Activated B cell treated with CpG ODN at 0.5 μM for 24 hours (primary cell): Measurements from ENCODE around the gene AFG1L. TPM values are rescaled to one million over a fixed set of nuclear protein-coding genes. Genes with fewer than 3 reads are reported as not detected.

Experiments
- ATAC-seq: fragments of 200-7000 bp; cut with Tn5 transposase; one replicate; pipeline ENCODE4 v1.10.0; 2021; ENCODE audit warnings: low read depth, mild to moderate bottlenecking, moderate library complexity
- CTCF ChIA-PET: fragments of 350-600 bp; sonication (Branson Sonifier 250); formaldehyde crosslinking; loops from one replicate; lab custom pipeline; 2021; ENCODE audit warnings: antibody characterized with exemption; lab: Charles Lee
- POLR2A ChIA-PET: fragments of 350-600 bp; sonication (Branson Sonifier 250); formaldehyde crosslinking; loops from one replicate; lab custom pipeline; 2021; ENCODE audit warnings: antibody characterized with exemption; lab: Charles Lee
- DNase-seq: peaks from one replicate; pipeline ENCODE4 v3.0.0; 2022
- H3K27ac Mint-ChIP-seq: one replicate; pipeline ENCODE4 v1.8.0; 2020; ENCODE audit warnings: mixed read lengths
- H3K27me3 Mint-ChIP-seq: one replicate; pipeline ENCODE4 v1.8.0; 2021; ENCODE audit warnings: mixed read lengths
- H3K36me3 Mint-ChIP-seq: one replicate; pipeline ENCODE4 v1.8.0; 2021; ENCODE audit warnings: low read depth, mixed read lengths
- H3K4me1 Mint-ChIP-seq: one replicate; pipeline ENCODE4 v1.8.0; 2021; ENCODE audit warnings: mixed read lengths
- H3K4me3 Mint-ChIP-seq: one replicate; pipeline ENCODE4 v1.8.0; 2020; ENCODE audit warnings: mild to moderate bottlenecking, mixed read lengths
- H3K9me3 Mint-ChIP-seq: one replicate; pipeline ENCODE4 v1.8.0; 2020; ENCODE audit warnings: mixed read lengths
- CTCF ChIP-seq: fragments of 200-600 bp; IDR thresholded peaks from one replicate; pipeline ENCODE4 v1.8.0; 2022; ENCODE audit warnings: antibody characterized with exemption, mild to moderate bottlenecking
- intact Hi-C: fragments of 100-400 bp; cut with micrococcal nuclease; formaldehyde crosslinking; loops from one replicate; pipeline ENCODE4 v1.15.1; 2024
- total RNA-seq: library from RNA; stranded (reverse); gene quantifications from 2 replicates; pipeline ENCODE4 v1.2.3, GENCODE V29; 2022

The AFG1L gene
- total RNA-seq, 1 donor from 2014 or later: 10.3 TPM

GRCh38 chr6:108502832-108503231 lies 208.0 kb downstream of the AFG1L start:
- Mint-ChIP-seq H3K36me3 (peaks cover 13% of the 10 kb centered on the region), H3K27me3 (no peaks in the 10 kb centered on the region), H3K4me1 (no peaks in the 10 kb centered on the region), H3K27ac (no peak overlapping the region), H3K4me3 (no peak overlapping the region), H3K9me3 (no peaks in the 10 kb centered on the region)
- ChIA-PET POLR2A (no interaction called here), CTCF (no interaction called here)
- intact Hi-C loops: no loop called here
- DNase-seq: no peak
- TF ChIP-seq CTCF: no peak
- no peak for ATAC-seq

- CTCF ChIA-PET: no interaction called here
- H3K4me3 Mint-ChIP-seq: no peak overlapping the region
- POLR2A ChIA-PET: no interaction called here
Observed at GRCh38 chr6:108507316-108507715, 212.5 kb downstream of the AFG1L start.

GRCh38 chr6:108510461-108511319 lies 215.8 kb downstream of the AFG1L start:
- DNase-seq: no peak
- no peak overlapping the region for H3K4me3 Mint-ChIP-seq
- H3K36me3 Mint-ChIP-seq: peaks cover 10% of the 10 kb centered on the region
- no peaks in the 10 kb centered on the region for H3K9me3 Mint-ChIP-seq
- no peak for ATAC-seq
- H3K4me1 Mint-ChIP-seq: no peaks in the 10 kb centered on the region
- ChIA-PET POLR2A (no interaction called here), CTCF (no interaction called here)
- no peaks in the 10 kb centered on the region for H3K27me3 Mint-ChIP-seq
- H3K27ac Mint-ChIP-seq: no peak overlapping the region
- intact Hi-C loops: no loop called here
- no peak for TF ChIP-seq CTCF

More at GRCh38 chr6:108507316-108507715, 212.5 kb downstream of the AFG1L start:
- TF ChIP-seq CTCF: no peak
- H3K27me3 Mint-ChIP-seq: no peaks in the 10 kb centered on the region
- H3K4me1 Mint-ChIP-seq: no peaks in the 10 kb centered on the region
- H3K9me3 Mint-ChIP-seq: no peaks in the 10 kb centered on the region
- intact Hi-C loops: no loop called here
- H3K36me3 Mint-ChIP-seq: peaks cover 14% of the 10 kb centered on the region
- H3K27ac Mint-ChIP-seq: no peak overlapping the region
- DNase-seq (no peak), ATAC-seq (no peak)

GRCh38 chr6:108518714-108519576 lies 224.1 kb downstream of the AFG1L start:
- intact Hi-C loops: no loop called here
- TF ChIP-seq CTCF: no peak
- ATAC-seq: no peak
- POLR2A ChIA-PET: interaction anchor here (0.6 kb wide), 1 partner anchor 580 kb away, joined by 5 read pairs; no protein-coding TSS in a partner anchor
- no peak overlapping the region for H3K27ac Mint-ChIP-seq
- peaks cover 25% of the 10 kb centered on the region for H3K36me3 Mint-ChIP-seq
- H3K4me1 Mint-ChIP-seq: no peaks in the 10 kb centered on the region
- H3K4me3 Mint-ChIP-seq: no peak overlapping the region
- CTCF ChIA-PET: interaction anchor here (1.5 to 2.1 kb wide), 2 partner anchors 27 to 554 kb away, joined by 4 to 6 read pairs; no protein-coding TSS in a partner anchor
- DNase-seq: no peak
- H3K9me3 Mint-ChIP-seq: no peaks in the 10 kb centered on the region
- no peaks in the 10 kb centered on the region for H3K27me3 Mint-ChIP-seq
